Measurements from ENCODE around the gene LMX1B.

LMX1B gene

DNA sequence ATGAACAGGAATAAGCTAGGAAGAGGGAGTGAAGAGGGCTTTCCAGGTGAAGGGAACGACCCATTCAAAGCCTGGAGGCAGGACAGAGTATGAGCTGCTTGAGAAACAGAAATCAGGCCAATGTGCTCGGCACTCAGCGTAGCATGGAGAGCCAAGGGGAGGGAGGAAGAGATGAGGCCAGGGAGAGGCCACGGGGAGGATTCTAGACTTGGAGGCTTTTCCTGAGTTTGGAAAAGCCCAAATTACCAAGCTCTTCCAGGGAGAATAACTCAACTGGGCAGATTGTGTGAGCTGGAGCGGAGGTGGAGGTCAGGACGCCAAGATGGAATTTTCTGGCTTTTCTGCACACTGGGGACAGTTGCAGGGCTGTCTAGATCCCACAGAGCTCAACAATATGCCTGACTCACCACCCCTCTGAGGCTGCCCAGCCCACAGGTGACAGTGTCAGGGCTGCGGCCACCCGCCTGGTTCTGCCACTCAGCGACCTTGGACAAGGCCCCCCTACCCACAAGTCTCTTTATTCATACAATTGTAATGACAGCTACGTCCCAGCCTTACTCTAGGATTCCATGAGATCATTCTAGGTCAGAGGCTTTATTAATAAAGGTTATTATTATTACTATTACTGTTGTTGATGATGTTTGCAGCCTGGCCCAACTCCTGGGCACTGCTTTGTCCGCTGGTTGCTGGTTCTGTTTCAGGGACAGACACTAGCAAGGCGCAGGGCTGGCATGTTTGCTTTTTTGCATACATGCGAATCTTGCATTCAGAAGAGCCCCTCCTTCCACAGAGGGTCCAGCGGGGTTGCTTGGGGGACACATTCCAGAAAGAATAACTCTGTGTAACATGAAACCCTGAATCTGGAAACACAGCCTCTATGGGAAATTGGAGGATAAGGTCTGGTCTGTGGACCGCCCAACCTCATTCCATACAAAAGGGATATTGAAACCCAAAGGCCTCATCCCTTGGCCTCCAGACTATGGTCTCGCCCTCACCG, 9.4 kb upstream of the LMX1B start:
- no peak for DNase-seq (ENCODE audit: low read depth)

DNA sequence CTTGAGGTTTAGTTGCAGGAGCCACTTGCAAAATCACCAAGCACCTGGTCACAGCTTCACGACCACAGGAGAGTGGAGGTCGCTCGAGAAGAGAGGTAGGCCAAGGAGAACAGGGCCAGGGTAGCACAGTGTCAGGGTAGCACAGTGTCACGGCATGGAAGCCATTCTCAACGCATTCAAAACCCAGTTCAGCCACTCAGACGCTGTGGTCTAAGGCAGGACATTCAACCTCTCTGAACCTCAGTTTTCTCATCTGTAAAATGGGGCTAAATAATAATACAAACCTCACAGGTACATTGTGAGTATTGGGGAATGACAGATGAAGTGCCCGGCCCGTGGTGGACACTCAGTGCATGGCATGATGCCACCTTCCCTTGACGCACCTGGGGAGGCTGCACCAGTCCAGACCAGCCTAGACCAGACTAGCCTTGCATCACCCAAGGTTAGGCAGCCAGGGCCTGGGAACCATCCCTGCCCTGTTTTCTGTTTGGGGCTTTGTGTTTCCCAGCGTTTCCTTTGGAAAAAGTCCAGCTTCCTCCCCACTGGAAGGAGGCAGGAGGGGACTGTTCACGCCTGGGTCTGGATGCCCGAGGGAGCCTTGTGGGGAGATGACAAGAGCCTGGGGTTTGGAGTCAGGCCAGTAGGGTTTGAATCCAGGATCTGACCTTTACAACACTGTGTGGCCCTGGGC, 7.8 kb upstream of the LMX1B start:
- no peak for DNase-seq (ENCODE audit: low read depth)

DNA sequence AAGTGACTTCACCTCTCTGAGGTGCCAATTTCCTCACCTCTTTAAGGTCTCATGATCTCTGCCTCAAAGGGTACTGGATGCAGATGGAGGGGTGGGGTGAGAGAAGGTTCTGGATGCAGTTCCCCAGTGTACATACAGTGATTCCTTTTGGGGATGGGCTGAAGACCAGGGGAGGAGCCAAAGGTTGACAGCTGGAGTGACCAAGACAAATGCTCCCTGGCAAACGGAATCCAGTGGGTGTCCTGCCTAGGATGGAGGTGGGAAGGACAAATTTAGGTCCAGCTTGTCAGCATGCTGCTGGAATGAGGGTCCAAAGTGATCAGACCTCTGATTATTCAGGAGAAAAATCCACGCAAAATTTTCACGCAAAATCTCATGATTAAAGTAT, 7.3 kb upstream of the LMX1B start:
- no peak for DNase-seq (ENCODE audit: low read depth)

DNA sequence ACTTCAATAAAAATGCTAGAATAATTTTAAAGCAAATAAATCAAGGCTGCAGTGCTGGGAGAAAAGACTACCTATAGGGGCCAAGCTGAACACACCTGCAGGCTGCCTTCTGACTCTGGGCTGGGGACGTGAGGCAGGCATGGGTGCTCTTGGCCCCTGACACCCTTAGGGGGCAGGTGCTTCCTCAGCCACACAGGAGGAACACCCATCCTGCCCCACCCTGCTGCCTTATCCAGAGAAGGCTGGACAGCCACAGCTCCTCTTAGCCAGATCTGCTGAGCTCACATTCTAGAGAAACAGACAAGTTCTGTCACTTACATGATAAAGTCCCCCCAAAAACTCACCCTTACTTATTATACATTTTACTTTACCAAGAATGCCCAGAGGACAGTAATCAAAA, 6.6 kb upstream of the LMX1B start:
- no peak for DNase-seq (ENCODE audit: low read depth)

DNA sequence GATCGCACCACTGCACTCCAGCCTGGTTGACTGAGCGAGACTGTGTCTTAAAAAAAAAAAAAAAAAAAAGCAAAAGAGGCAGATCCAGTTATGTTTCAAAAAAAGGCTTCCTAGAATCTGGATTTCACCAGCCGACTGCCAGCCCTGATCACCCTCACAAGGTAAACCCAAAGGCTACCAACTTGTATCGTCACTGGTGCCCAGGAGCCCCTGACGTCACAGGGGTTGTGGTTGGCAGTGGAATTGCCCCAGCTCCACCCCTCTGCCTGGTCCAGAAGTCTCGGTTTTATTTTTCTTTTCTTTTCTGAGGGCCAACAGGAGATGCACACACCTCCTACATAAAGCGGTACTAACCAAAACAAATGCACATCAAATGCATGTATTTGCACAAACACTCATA, 6.0 kb upstream of the LMX1B start:
- no peak for DNase-seq (ENCODE audit: low read depth)

DNA sequence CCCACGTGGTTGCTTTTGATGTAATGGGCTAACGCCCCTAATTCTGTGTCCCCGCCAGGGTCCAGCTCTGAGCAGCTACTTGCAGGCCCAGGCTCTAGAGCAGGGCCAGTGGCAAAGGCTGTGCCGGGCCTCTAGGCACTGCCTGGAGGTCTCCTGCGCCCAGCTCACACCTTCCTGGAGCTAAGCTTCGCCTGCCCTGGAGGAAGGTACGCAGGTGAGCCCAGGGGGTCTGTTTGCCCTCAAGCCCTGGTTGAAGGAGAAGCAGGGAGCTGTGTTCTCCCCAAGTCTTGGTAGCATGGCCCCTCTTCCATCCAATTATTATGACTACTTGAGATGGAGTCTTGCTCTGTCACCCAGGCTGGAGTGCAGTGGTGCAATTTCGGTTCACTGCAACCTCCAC, 5.2 kb upstream of the LMX1B start:
- no peak for DNase-seq (ENCODE audit: low read depth)

DNA sequence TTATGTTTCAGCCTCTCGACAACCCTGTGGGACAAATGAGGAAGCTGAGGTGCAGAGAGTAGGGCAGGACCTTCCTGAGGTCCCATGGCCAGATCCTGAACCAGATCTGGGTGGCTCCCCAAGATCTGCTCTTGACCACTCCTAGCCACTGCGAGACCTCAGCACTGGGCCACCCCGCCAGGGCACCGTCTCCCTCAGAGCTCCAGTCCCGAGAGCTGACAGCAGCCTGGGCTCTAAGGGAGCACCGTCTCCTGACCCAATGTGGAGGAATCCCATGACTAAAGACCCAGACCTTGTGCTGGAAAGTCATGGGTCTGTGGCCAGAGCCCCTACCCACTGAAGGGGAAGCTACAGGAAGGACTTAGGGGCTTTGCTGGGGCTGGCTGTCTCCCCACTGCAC, 4.5 kb upstream of the LMX1B start:
- DNase-seq (ENCODE audit: low read depth) = no peak

DNA sequence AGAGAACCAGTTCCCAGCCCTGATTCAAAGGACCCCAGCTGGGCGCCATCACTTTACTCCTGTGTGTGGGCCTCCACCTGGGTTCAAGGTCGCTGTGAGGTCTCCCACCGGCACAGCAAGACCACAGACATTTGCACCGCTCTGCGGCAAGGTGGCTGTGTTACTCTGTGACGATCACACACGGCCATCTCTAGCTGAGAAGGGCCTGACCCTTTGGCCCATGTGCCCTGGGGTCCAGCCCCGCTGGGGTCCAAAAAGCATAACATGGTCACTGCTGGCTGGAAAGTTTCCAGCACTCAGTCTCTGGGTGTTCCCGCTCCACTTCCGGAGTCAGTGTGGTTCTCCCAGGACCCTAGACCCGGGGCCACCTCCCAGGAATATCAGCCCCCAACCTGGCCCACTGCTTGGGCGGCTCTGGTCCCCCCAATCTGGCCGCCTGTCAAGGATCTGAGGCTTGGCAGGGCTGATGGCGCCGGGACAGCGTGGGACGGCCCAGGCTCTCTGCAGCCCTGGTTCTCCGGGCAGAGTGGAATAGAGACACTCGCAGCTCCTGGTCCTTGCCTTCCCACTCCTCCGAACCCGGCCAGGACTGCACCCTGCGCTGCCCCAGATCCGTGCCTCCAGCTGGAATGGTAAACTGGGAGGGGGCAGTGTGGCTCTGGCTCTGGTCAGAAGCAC, 3.9 kb upstream of the LMX1B start:
- DNase-seq (ENCODE audit: low read depth) = no peak

DNA sequence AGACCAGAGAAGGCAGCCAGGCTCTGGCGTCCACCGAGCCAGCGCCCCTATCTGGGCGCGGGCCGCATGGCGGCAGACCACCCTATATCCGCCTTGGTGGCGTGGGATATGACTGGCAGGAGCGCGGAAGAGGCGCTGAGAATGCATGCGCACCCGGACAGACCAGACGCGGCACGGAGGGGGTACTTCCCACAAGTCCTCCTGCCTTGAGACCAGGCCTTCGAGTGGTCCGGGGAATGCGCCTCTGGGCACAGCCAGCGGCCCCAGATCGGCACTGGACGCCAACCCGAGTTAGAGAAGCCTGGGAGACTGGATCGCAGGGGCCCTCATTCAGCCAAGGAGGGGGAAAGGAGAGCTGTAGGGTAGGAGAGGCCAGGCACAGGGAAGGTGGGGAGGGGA, 2.5 kb upstream of the LMX1B start:
- DNase-seq (ENCODE audit: low read depth) = no peak

DNA sequence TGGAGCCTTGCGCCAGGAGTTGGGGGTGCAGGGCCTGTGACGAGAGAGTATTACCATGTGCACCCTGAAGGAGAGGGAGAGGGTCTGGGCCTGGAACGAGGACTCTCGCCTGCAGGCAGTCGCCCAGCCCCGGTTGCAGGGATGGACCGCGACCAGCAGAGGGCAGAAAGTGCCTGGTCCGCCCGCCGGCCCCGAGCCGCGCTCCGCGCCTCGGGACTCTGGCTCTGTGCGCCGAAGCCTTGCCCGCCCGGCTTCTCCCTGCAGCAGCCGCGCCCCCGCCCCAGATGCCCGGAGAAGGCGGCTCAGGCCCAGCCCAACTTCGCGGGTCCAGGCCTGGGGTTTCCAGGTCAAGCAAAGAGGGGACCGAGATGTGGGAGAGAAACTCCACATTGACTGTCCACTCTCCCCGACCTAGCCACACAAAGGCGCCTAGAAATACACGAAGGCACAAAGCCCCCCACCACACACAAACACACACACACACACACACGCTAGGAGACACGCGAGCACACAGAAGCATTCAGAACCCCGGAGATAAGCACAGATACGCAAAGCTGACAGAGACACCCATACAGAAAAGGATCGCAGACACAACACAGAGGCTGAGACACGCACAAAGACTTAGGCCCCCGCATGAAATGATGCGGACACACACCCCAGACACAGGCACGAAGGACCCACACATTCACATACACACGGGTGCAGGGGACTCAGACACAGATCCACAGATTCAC, 2.0 kb upstream of the LMX1B start:
- peak; percentile 78 for DNase-seq (ENCODE audit: low read depth)

DNA sequence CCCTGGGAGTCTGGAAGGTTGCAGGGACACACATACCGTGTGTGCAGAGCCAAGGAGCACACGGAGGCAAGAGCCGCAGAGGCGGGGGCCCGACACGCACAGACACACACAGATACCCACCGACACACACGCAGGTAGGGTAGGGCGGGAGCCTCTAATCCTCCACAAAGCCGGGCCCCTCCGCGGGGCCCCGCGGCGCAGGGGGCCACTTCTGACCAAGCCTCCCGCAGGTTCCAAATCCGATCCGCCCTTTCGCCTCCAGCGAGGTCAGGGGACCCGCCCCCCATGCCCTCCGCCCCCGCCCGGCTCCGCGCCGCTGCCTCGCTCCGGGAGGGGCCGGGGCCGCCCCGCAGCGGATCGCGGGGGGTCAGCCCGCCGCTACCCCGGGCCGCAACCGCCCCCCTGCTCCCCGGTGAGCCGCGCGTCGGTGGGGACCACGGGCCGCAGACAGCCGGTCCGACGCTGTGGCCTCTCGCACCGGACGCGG, 1.4 kb upstream of the LMX1B start:
- no peak for DNase-seq (ENCODE audit: low read depth)

DNA sequence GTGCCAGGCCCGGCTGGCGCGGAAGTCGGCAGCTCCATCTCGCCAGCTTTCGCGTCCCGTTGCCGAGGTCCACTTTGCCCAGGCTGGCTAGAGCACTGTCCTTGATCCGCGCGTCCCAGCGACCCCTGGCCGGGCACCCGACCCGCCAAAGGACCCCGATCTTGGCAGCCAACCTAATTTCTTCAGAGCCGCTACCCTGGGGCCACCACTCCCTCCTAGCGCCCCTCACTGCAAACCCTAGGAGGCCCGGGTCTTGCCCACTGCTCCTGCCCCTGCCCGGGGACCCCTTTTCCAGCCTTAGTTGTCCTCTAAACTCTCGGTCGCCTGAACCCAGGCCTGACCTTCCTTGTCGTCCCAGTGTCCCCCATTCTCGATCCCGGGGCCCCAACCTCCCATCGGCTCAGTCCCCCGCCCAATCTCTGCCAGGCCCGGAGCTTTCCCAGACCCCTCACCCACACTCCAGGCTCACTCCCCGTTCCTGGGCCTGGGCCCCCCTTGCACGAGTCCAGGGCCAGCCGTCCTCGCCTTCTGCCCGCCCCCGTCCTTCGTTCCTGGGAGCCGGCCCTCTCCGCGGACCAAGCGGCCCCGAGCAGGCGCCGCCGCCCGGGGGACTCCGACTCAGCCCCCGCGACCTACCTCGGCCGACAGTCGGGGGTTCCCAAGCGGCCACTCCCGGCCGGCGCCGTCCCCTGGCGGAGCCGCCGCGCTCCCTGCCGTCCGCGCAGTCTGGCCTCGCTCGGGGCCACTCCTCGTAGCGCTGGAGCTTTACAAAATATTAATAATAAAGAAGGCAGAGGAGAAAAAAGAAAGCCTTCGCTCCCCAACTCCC, 701 bp upstream of the LMX1B start:
- DNase-seq (ENCODE audit: low read depth) = no peak

DNA sequence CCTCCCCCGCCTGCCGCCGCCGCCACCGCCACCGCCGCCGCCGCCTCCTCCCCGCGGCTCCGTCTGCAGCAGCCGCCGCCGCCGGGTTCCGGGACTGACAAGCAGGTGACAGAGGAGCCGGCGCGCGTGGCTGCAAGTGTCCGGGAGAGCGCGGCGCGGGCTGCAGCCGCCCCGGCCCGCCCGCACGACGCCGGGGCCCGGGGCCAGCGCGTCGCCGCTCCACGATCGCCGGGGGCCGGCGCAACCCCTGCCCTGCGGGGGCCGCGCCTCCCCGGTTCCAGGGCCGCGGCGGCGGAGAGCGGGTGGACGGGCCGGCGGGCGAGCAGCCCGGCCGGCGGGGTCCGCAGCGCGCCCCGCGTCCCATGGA, 343 bp downstream of the LMX1B start:
- no peak for DNase-seq (ENCODE audit: low read depth)

DNA sequence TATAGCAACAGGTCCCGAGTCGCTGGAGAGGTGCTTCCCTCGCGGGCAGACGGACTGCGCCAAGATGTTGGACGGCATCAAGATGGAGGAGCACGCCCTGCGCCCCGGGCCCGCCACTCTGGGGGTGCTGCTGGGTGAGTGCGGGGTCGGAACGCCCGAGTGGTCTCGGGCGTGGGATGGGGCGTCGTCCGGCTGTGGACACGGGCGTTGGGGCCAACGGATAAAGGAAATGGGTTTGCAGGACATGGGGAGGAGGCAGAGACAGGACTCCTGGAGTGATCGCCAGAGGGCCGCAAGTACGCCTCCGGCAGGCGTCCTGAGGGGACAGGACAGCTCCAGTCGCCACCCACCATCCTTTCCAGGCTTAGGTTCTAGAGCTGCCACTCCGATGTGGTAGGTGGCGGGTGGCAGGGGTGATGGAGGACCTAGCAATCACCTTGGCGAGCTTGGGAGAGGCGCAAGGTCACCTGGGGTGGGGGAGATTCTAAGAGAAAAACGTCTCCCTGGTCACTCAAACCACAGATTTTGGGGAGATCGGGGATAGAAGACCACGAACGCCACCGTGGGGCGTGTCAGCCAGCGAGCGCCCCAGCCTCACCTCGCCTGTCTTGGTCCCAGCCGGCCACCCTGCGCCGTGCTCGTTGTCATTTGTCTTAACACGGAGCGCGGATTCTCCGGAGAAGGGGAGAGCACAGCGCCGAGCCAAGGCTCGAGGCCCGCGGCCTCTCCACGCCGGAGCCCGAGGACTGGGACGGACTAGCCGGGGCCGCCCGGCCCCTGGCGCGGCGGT, 922 bp downstream of the LMX1B start:
- no peak for DNase-seq (ENCODE audit: low read depth)

DNA sequence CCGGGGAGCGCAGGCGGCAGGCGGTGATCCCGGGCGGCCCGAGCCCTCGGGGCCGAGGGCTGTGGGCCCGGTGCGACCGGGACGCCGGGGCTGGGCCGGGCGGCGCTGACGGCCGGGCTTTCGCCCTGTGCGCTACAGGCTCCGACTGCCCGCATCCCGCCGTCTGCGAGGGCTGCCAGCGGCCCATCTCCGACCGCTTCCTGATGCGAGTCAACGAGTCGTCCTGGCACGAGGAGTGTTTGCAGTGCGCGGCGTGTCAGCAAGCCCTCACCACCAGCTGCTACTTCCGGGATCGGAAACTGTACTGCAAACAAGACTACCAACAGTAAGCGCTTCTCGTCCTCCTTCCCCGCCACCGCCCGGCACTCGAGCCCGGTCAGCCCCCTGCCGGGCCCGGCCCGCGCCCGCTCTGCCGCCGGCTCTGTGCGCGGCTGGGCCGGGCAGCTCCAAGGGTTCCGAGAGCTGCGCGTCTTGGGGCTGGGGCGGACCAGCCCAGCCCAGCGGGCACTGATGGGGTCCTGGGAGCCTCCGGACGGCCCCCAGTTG, 1.6 kb downstream of the LMX1B start:
- no peak for DNase-seq (ENCODE audit: low read depth)

DNA sequence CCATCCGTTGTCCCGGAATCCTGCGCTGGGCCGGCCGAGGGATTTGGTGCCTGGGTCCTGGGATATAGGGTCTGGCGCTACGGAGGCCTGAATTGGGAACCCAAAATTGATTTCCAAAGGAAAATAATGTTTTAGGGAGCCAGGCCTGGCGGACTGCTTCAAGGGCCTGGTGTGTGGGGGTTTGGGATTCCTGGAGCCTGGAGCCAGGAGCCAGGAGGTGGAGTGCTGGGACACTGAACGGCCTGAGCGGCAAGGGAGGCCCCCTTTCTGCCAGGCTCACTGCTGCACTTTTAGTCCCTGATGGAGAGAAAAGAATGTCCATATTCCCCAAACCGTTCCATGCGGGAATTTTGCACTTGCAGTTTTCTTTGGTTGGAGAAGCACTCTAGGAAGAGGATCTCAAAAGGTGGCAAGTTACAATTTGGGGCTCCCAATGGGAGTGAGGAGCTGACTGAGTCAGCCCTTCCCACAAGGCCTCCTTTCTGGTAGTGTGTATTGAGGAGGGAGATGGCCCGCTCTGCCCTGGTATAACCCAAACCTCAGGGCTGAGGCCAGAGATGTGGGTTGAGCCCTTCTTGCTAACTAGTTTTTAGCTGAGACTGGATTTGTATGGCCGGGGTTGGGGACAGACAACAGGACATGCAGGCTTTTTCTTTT, 2.2 kb downstream of the LMX1B start:
- DNase-seq (ENCODE audit: low read depth) = no peak

DNA sequence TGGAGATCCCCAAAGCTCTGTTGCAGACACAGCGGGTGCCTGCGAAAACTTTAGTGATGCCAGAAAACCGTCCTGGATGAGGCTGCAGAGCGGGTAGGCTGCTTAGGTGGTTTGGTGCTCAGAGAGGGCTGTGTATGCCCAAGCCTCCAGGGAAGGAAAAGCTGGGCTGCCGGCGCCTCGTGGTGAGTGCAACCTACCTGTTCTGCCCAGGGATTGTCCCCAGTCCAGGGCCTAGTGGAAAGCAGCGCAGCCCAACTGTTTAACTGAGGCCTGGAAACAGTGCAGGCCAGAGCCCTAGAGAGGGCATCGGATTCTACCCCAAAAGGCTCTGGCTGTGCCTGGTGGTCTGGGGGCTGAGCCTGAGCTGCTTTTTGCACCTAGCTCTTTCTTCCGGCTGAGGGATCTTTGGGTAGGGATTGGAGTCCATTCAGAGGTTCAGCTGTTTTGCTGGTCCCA, 2.8 kb downstream of the LMX1B start:
- DNase-seq (ENCODE audit: low read depth) = no peak

DNA sequence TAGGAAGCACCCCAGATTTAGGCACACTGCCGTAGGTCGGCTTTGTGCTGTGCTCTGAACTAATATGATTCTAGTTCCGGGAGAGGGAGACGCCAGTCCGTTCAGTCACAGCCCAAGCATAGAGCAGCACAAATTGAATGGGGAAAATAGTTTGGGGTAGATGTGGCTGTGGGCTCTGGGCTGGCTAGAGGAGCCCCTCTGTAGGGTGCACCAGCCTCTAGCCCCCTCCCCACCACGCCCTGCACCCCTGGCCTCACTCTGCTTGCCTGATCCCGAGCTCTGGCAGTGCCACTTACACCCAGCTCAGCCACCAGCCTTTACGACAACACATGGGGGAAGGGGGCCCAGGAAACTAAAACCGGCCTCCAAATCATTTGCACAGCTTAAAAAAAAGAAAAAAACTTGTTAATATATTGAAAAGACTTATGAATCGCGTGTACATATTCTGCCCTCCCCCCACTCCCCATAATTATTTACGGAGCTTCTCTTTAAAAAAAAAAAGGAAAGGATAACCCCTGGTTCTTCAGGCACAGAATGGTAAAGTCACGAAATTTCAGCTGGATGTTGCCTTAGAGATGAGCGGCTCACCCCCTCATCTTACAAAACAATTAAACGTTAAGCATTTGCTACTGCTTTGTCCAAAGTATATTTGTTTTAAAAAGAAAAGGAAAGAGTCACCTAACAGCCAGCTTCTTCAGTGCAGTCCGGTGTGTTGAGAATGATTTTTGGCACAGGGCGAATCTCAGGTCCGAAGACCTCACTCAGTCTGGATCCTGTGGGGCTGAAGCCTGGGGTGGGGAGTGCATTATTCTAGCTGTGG, 3.5 kb downstream of the LMX1B start:
- DNase-seq (ENCODE audit: low read depth) = no peak

DNA sequence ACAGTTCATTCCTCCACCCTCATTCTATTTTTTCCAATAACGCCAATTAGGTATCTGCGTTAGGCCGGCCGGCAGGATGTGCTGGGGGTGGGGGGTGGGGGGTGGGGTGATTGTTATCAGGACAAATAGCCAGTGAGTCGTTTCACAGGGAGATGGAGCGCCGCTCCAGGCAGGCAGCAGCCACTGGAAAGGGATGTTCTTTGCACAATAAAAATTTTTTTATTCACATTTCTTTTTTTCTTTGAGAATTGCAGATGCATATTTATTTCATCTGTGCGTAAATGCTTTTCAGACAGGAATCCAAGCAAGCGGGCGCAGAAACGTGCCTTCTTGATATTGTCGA, 4.1 kb downstream of the LMX1B start:
- no peak for DNase-seq (ENCODE audit: low read depth)
